Brain microvascular endothelial cell (primary cell): ENCODE measurements around the gene KCNA2.

Experiments used
- DNase-seq: peaks from one replicate; pipeline ENCODE4 v3.0.0-alpha.2; 2020
- H3K27ac ChIP-seq: fragments of 250-450 bp; sonication (Bioruptor Pico); 2 replicates; pipeline ENCODE4 v1.5.1; 2020; ENCODE audit warnings: mild to moderate bottlenecking, moderate library complexity
- H3K27me3 ChIP-seq: fragments of 250-450 bp; sonication (Bioruptor Pico); replicated peaks from 2 replicates; pipeline ENCODE4 v1.5.1; 2020; ENCODE audit warnings: mild to moderate bottlenecking
- H3K36me3 ChIP-seq: fragments of 250-450 bp; sonication (Bioruptor Pico); replicated peaks from 2 replicates; pipeline ENCODE4 v1.5.1; 2020; ENCODE audit warnings: mild to moderate bottlenecking
- H3K4me3 ChIP-seq: 2 replicates; pipeline ENCODE4 v1.5.1; 2011; ENCODE audit warnings: low read depth, mild to moderate bottlenecking, control low read depth, low read length, moderate library complexity
- CTCF ChIP-seq: IDR thresholded peaks from 2 replicates; pipeline ENCODE4 v1.5.1; 2011; ENCODE audit warnings: low read depth, mild to moderate bottlenecking, moderate library complexity, low read length, control low read depth, inconsistent platforms; ENCODE audit errors: missing control alignments
- in situ Hi-C: cut with HindIII; loops from 2 replicates; pipeline ENCODE4 v1.10.0; 2017; ENCODE audit warnings: low sequenced_read_pairs, low pct_ligation_motif_present

Gene KCNA2

DNA sequence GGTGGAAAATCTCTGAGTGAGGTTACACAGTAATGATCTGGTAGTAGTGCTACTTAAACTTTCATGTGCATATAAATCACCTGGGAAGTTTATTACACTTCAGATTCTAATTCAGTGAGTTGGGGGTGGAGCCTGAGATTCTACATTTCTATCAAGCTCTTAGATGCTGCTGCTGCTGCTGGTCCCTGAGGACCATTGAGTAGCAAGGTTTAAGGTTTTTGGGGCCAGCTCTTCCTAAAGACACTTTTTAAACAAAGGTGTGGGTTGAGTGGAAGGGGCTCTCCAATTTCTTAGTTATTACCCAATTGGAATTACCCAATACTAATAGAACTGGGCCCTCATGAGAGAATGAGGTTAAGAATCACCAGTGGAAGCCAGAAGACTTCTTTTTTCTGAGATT lies 39.1 kb upstream of the KCNA2 start:
- no peak for TF ChIP-seq CTCF
- Histone ChIP-seq H3K36me3 (no peaks in the 10 kb centered on the region), H3K27me3 (no peaks in the 10 kb centered on the region), H3K27ac (no peak overlapping the region), H3K4me3 (no peak overlapping the region)
- in situ Hi-C loops = no loop called here
- DNase-seq = no peak

- H3K4me3 ChIP-seq = no peak overlapping the region
- no peak for DNase-seq
- no peak overlapping the region for H3K27ac ChIP-seq
- H3K36me3 ChIP-seq = no peaks in the 10 kb centered on the region
- TF ChIP-seq CTCF = no peak
- no peaks in the 10 kb centered on the region for H3K27me3 ChIP-seq
- in situ Hi-C loops = no loop called here
These were observed 37.8 kb upstream of the KCNA2 start for GRCh38 chr1:110643879-110644472.

DNA sequence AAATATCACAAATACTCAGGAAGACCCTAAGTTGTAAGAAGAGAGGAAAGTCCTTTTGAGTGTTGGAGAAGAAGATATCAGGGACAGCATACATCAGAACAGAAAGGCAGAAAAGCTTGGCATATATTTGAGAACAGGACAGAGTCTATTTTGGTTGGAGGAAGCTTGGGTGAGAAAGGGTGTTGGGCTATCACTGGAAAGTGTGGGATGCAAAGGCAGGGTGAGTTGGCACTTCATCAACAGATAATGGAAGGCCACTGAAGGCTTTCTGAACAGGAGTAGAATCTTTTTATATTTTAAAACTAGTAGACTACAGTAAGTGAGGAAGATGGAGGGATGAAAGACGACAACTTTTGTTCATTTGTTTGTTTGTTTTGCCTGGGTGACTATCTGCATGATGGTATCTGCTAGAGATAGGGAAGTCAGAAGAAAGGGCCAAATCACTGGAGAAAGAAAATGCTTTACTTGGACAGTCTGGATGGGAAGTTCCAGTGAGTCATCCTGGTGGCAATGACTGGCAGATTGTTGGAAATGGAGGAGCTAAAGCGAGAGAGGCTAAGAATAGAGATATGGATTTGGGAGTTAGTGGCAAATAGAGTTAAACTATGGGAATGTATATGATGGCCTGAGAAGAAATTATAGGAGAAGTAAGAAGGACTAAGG lies 33.7 kb upstream of the KCNA2 start:
- no peaks in the 10 kb centered on the region for H3K36me3 ChIP-seq
- in situ Hi-C loops = no loop called here
- no peaks in the 10 kb centered on the region for H3K27me3 ChIP-seq
- no peak overlapping the region for H3K27ac ChIP-seq
- no peak overlapping the region for H3K4me3 ChIP-seq
- DNase-seq = no peak
- no peak for TF ChIP-seq CTCF

DNA sequence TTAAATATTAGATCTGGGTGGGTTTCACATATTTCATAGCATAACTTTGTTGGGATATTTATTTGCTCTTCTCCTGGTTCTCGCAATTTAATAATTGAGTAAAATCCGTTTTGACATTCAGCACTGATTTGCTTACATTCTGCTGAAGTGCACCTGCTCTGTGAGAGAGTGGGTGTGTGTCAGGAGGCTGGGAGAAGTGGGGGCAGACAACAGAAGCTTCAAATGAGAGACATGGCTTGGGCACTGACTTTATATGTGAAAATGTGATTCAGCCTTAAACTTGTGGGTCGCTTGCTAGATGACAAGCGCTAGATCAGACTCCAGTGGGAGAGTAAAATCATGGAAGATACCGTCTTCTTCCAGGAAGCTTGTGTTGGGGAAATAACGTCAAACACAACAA lies 32.4 kb upstream of the KCNA2 start:
- no peak for DNase-seq
- no peak overlapping the region for H3K4me3 ChIP-seq
- no peak overlapping the region for H3K27ac ChIP-seq
- no peaks in the 10 kb centered on the region for H3K27me3 ChIP-seq
- in situ Hi-C loops = no loop called here
- no peaks in the 10 kb centered on the region for H3K36me3 ChIP-seq
- no peak for TF ChIP-seq CTCF

DNA sequence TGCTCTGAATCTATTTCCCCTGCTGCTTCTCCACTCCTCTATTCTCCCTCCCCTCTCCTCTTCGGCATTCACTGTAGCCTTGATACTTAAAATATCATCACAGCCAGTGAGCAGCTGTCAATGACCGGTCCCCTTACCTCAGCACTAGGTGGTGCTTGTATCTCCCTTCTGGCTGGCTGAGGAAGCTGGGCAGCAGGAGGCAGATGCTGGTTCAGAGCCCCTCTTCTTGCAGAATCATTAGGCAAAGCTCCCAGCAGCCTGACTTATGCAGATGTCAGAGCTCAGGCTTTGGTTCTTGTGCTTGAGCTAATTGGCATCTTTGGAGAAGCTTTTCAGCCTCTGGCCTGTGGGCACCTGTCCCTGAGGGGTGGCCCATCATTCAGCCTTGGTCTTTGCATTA lies 31.9 kb upstream of the KCNA2 start:
- in situ Hi-C loops = no loop called here
- DNase-seq = no peak
- Histone ChIP-seq H3K27me3 (no peaks in the 10 kb centered on the region), H3K27ac (no peak overlapping the region), H3K4me3 (no peak overlapping the region), H3K36me3 (no peaks in the 10 kb centered on the region)
- TF ChIP-seq CTCF = no peak

GRCh38 chr1:110637475-110637874 lies 31.3 kb upstream of the KCNA2 start:
- DNase-seq = no peak
- H3K27ac ChIP-seq = no peak overlapping the region
- H3K36me3 ChIP-seq = no peaks in the 10 kb centered on the region
- no peak overlapping the region for H3K4me3 ChIP-seq
- TF ChIP-seq CTCF = no peak
- in situ Hi-C loops = no loop called here
- H3K27me3 ChIP-seq = no peaks in the 10 kb centered on the region
